H9 (cell line): ENCODE measurements around the gene CDK15. TPM values are rescaled to one million over a fixed set of nuclear protein-coding genes. Genes with fewer than 3 reads are reported as not detected.
A peak's percentile ranks its signal among the peaks of the same experiment; 100 is the strongest.

Source experiments
- DNase-seq: peaks from one replicate; pipeline ENCODE4 v3.0.0-alpha.2; 2017
- H2AFZ ChIP-seq: one replicate; pipeline ENCODE4 v1.6.1; 2013; ENCODE audit warnings: mild to moderate bottlenecking, low read length, control low read depth, moderate library complexity
- H2AK5ac ChIP-seq: 2 replicates; pipeline ENCODE4 v1.6.1; 2013; ENCODE audit warnings: low read length, control low read depth, mixed read lengths; ENCODE audit not compliant: insufficient read length
- H2BK120ac ChIP-seq: one replicate; pipeline ENCODE4 v1.6.1; 2013; ENCODE audit warnings: low read depth, mild to moderate bottlenecking, low read length, control low read depth, inconsistent platforms; ENCODE audit not compliant: poor library complexity, severe bottlenecking
- H2BK12ac ChIP-seq: 2 replicates; pipeline ENCODE4 v1.6.1; 2013; ENCODE audit warnings: low read length, control low read depth, mixed read lengths, low read depth; ENCODE audit not compliant: insufficient read length
- H2BK15ac ChIP-seq: 2 replicates; pipeline ENCODE4 v1.6.1; 2013; ENCODE audit warnings: low read depth, low read length, control low read depth
- H2BK20ac ChIP-seq: one replicate; pipeline ENCODE4 v1.6.1; 2013; ENCODE audit warnings: low read depth, mild to moderate bottlenecking, low read length, control low read depth, inconsistent platforms; ENCODE audit not compliant: poor library complexity, severe bottlenecking
- H2BK5ac ChIP-seq: 2 replicates; pipeline ENCODE4 v1.6.1; 2013; ENCODE audit warnings: low read length, control low read depth, mixed read lengths; ENCODE audit not compliant: insufficient read length
- H3K14ac ChIP-seq: 2 replicates; pipeline ENCODE4 v1.6.1; 2013; ENCODE audit warnings: low read length, control low read depth; ENCODE audit not compliant: insufficient read depth
- H3K18ac ChIP-seq: 2 replicates; pipeline ENCODE4 v1.6.1; 2013; ENCODE audit warnings: low read depth, mild to moderate bottlenecking, mixed read lengths, low read length, control low read depth; ENCODE audit not compliant: insufficient read length
- H3K23ac ChIP-seq: 2 replicates; pipeline ENCODE4 v1.6.1; 2013; ENCODE audit warnings: low read length, control low read depth, mixed read lengths, low read depth; ENCODE audit not compliant: insufficient read length
- H3K23me2 ChIP-seq: 2 replicates; pipeline ENCODE4 v1.6.1; 2013; ENCODE audit warnings: low read depth, mild to moderate bottlenecking, mixed read lengths, low read length, control low read depth; ENCODE audit not compliant: insufficient read length, poor library complexity, severe bottlenecking
- H3K27ac ChIP-seq: 2 replicates; pipeline ENCODE4 v1.5.1; 2013; ENCODE audit warnings: low read length, control low read depth, mixed read lengths, low read depth; ENCODE audit not compliant: insufficient read length
- H3K27me3 ChIP-seq: 2 replicates; pipeline ENCODE4 v1.6.1; 2013; ENCODE audit warnings: low read length, control low read depth, inconsistent platforms; ENCODE audit not compliant: insufficient read depth
- H3K4ac ChIP-seq: 2 replicates; pipeline ENCODE4 v1.6.1; 2013; ENCODE audit warnings: low read depth, mild to moderate bottlenecking, control low read depth, inconsistent platforms, low read length, moderate library complexity
- H3K4me1 ChIP-seq: 2 replicates; pipeline ENCODE4 v1.6.1; 2013; ENCODE audit warnings: low read length, control low read depth, inconsistent platforms; ENCODE audit not compliant: insufficient read depth
- H3K4me2 ChIP-seq: 2 replicates; pipeline ENCODE4 v1.6.1; 2013; ENCODE audit warnings: low read length, control low read depth, mixed read lengths; ENCODE audit not compliant: insufficient read length, insufficient read depth
- H3K56ac ChIP-seq: 2 replicates; pipeline ENCODE4 v1.6.1; 2013; ENCODE audit warnings: low read depth, mild to moderate bottlenecking, mixed read lengths, low read length, control low read depth; ENCODE audit not compliant: insufficient read length
- H3K79me1 ChIP-seq: 2 replicates; pipeline ENCODE4 v1.6.1; 2013; ENCODE audit warnings: low read depth, mild to moderate bottlenecking, moderate library complexity, low read length, control low read depth, inconsistent platforms; ENCODE audit not compliant: insufficient read depth, poor library complexity, severe bottlenecking
- H3K79me2 ChIP-seq: 2 replicates; pipeline ENCODE4 v1.6.1; 2013; ENCODE audit warnings: low read length, control low read depth, inconsistent platforms; ENCODE audit not compliant: insufficient read depth
- H3K9ac ChIP-seq: 2 replicates; pipeline ENCODE4 v1.6.1; 2013; ENCODE audit warnings: low read length, control low read depth, mixed read lengths; ENCODE audit not compliant: insufficient read length; ENCODE audit errors: extremely low read depth
- H3K9me3 ChIP-seq: one replicate; pipeline ENCODE4 v1.6.1; 2013; ENCODE audit warnings: low read depth, low read length, inconsistent platforms; ENCODE audit not compliant: control insufficient read depth
- H3T11ph ChIP-seq: one replicate; pipeline ENCODE4 v1.6.1; 2013; ENCODE audit warnings: mild to moderate bottlenecking, low read length, control low read depth, inconsistent platforms
- H4K20me1 ChIP-seq: one replicate; pipeline ENCODE4 v1.6.1; 2013; ENCODE audit not compliant: control insufficient read depth, insufficient read length, insufficient read depth
- H4K5ac ChIP-seq: 2 replicates; pipeline ENCODE4 v1.6.1; 2013; ENCODE audit warnings: low read depth, mild to moderate bottlenecking, mixed read lengths, low read length, control low read depth; ENCODE audit not compliant: insufficient read length
- H4K8ac ChIP-seq: replicated peaks from 2 replicates; pipeline ENCODE4 v1.6.1; 2013; ENCODE audit warnings: low read length, control low read depth, mixed read lengths, low read depth; ENCODE audit not compliant: insufficient read length
- H4K91ac ChIP-seq: 2 replicates; pipeline ENCODE4 v1.6.1; 2013; ENCODE audit warnings: low read depth, mild to moderate bottlenecking, moderate library complexity, mixed read lengths, low read length, control low read depth; ENCODE audit not compliant: insufficient read length
- H3K27ac Mint-ChIP-seq, 3 experiments: 2 replicates in 2 of 3; 3 replicates in 1 of 3; pipeline ENCODE4 v1.8.0; 2020 to 2021; ENCODE audit warnings: mixed read lengths in 3 of 3, mild to moderate bottlenecking in 1 of 3, moderate library complexity in 1 of 3
- H3K27me3 Mint-ChIP-seq: 2 replicates; pipeline ENCODE4 v1.8.0; 2021; ENCODE audit warnings: low read depth, mild to moderate bottlenecking, moderate library complexity, mixed read lengths
- H3K36me3 Mint-ChIP-seq, 3 experiments: 2 replicates in 2 of 3; 3 replicates in 1 of 3; pipeline ENCODE4 v1.8.0; 2020 to 2021; ENCODE audit warnings: low read depth in 3 of 3, mixed read lengths in 3 of 3; ENCODE audit not compliant: insufficient read depth in 1 of 3
- H3K4me1 Mint-ChIP-seq, 2 experiments: 2 replicates each; pipeline ENCODE4 v1.8.0; 2020; ENCODE audit warnings: mixed read lengths in 2 of 2
- H3K4me3 Mint-ChIP-seq, 2 experiments: 2 replicates in 1 of 2; 3 replicates in 1 of 2; pipeline ENCODE4 v1.8.0; 2020 to 2021; ENCODE audit warnings: mild to moderate bottlenecking in 2 of 2, mixed read lengths in 2 of 2, moderate library complexity in 1 of 2
- H3K9me3 Mint-ChIP-seq, 2 experiments: 2 replicates in 1 of 2; 3 replicates in 1 of 2; pipeline ENCODE4 v1.8.0; 2020; ENCODE audit warnings: mild to moderate bottlenecking in 2 of 2, mixed read lengths in 2 of 2, moderate library complexity in 1 of 2
- CTCF ChIP-seq: fragments of 200-600 bp; sonication (generic); conservative IDR thresholded peaks from 3 replicates; pipeline ENCODE4 v1.8.0; 2021; ENCODE audit warnings: antibody characterized with exemption, mild to moderate bottlenecking
- WGBS: extraction: QIAGEN DNeasy Blood & Tissue Kit; methylation state at CpG from one replicate; pipeline ENCODE4 v1.1.7; 2013; ENCODE audit warnings: missing lambda C conversion rate, low lambda C conversion rate, mixed read lengths; ENCODE audit not compliant: insufficient read length; ENCODE audit errors: extremely low coverage; 5-methylcytosine and 5-hydroxymethylcytosine counted together
- total RNA-seq: library from RNA; stranded (reverse); gene quantifications from 2 replicates; pipeline ENCODE4 v1.2.1, GENCODE V29; 2021

The CDK15 gene
- total RNA-seq, 1 experiment from 2014 or later = not detected

GRCh38 chr2:201872591-201872990 is 66.3 kb downstream of the CDK15 start:
- no peak overlapping the region for H2BK12ac ChIP-seq
- no peak overlapping the region for H2BK5ac ChIP-seq
- H3K9me3 ChIP-seq = no peaks in the 10 kb centered on the region
- H4K8ac ChIP-seq = no peak overlapping the region
- no peak overlapping the region for H2BK120ac ChIP-seq
- H3K56ac ChIP-seq = no peak overlapping the region
- H3K4me2 ChIP-seq = no peak overlapping the region
- H3K79me1 ChIP-seq = no peaks in the 10 kb centered on the region
- DNase-seq = no peak
- no peaks in the 10 kb centered on the region for H3K27me3 ChIP-seq
- TF ChIP-seq CTCF = no peak
- H3K27ac ChIP-seq = no peak overlapping the region
- Mint-ChIP-seq H3K4me3 (no peak overlapping the region), H3K4me1 (peaks cover 17 to 19% of the 10 kb centered on the region in 2 experiments), H3K36me3 (no peaks in the 10 kb centered on the region), H3K27ac (peak overlapping the region in 2 of 3 experiments; percentile 8 to 13; a peak in 3 of 7 replicates), H3K27me3 (no peaks in the 10 kb centered on the region), H3K9me3 (no peaks in the 10 kb centered on the region; a peak in 1 of 5 replicates)
- no peak overlapping the region for H3K23ac ChIP-seq
- H3T11ph ChIP-seq = no peak overlapping the region
- H3K4ac ChIP-seq = no peak overlapping the region
- H2AFZ ChIP-seq = no peak overlapping the region
- no peak overlapping the region for H2BK15ac ChIP-seq
- H4K5ac ChIP-seq = no peak overlapping the region
- H4K91ac ChIP-seq = no peak overlapping the region
- H4K20me1 ChIP-seq = no peaks in the 10 kb centered on the region
- no peaks in the 10 kb centered on the region for H3K4me1 ChIP-seq
- no CpG with 5 or more reads among the region's 6 CpGs for WGBS
- no peaks in the 10 kb centered on the region for H3K79me2 ChIP-seq
- H2BK20ac ChIP-seq = no peak overlapping the region
- no peak overlapping the region for H3K9ac ChIP-seq
- H3K14ac ChIP-seq = no peak overlapping the region
- H2AK5ac ChIP-seq = no peak overlapping the region
- no peaks in the 10 kb centered on the region for H3K23me2 ChIP-seq
- H3K18ac ChIP-seq = no peak overlapping the region
